ENCODE measurements around the gene PREX1. TPM values are rescaled to one million over a fixed set of nuclear protein-coding genes. Genes with fewer than 3 reads are reported as not detected.

The PREX1 gene
- total and polyA plus RNA-seq, 2 experiments from 2014 or later: 2.4 to 10.3 TPM

- TF ChIP-seq ZNF462 (CRISPR knock-in tag; IDR thresholded peaks at IDR 0.05): no peak
- TF ChIP-seq NANOG (IDR thresholded peaks at IDR 0.05; ENCODE audit: borderline replicate concordance): no peak
- TF ChIP-seq, protein P1, sequence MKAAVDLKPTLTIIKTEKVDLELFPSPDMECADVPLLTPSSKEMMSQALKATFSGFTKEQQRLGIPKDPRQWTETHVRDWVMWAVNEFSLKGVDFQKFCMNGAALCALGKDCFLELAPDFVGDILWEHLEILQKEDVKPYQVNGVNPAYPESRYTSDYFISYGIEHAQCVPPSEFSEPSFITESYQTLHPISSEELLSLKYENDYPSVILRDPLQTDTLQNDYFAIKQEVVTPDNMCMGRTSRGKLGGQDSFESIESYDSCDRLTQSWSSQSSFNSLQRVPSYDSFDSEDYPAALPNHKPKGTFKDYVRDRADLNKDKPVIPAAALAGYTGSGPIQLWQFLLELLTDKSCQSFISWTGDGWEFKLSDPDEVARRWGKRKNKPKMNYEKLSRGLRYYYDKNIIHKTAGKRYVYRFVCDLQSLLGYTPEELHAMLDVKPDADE (IDR thresholded peaks at IDR 0.05): no peak
- no peak for TF ChIP-seq ZNF331 (CRISPR knock-in tag; IDR thresholded peaks at IDR 0.05; ENCODE audit: low read depth)
- TF ChIP-seq EZH2phosphoT487 (IDR thresholded peaks at IDR 0.05; ENCODE audit: unreplicated experiment): no peak
These were observed 232.1 kb downstream of the PREX1 start (continued) for GRCh38 chr20:48595495-48596333.

- Histone ChIP-seq H3K4me2 (no peak overlapping the region), H3K9me2 (ENCODE audit: insufficient read depth) (no peaks in the 10 kb centered on the region)
- peaks cover 6% of the 10 kb centered on the region for H3K27me3 Mint-ChIP-seq (ENCODE audit: insufficient read depth, low read depth, poor library complexity)
- TF ChIP-seq, protein P2, sequence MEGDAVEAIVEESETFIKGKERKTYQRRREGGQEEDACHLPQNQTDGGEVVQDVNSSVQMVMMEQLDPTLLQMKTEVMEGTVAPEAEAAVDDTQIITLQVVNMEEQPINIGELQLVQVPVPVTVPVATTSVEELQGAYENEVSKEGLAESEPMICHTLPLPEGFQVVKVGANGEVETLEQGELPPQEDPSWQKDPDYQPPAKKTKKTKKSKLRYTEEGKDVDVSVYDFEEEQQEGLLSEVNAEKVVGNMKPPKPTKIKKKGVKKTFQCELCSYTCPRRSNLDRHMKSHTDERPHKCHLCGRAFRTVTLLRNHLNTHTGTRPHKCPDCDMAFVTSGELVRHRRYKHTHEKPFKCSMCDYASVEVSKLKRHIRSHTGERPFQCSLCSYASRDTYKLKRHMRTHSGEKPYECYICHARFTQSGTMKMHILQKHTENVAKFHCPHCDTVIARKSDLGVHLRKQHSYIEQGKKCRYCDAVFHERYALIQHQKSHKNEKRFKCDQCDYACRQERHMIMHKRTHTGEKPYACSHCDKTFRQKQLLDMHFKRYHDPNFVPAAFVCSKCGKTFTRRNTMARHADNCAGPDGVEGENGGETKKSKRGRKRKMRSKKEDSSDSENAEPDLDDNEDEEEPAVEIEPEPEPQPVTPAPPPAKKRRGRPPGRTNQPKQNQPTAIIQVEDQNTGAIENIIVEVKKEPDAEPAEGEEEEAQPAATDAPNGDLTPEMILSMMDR (conservative IDR thresholded peaks at IDR 0.05; ENCODE audit: low read depth in 2 of 2): no peak
- TF ChIP-seq ZNF331 (CRISPR knock-in tag; IDR thresholded peaks at IDR 0.05; ENCODE audit: low read depth) (no peak), EZH2 (IDR thresholded peaks at IDR 0.05; ENCODE audit: low read depth, unreplicated experiment) (no peak), POLR2AphosphoS5 (IDR thresholded peaks at IDR 0.05; ENCODE audit: low read depth) (no peak)
These were observed 233.3 kb downstream of the PREX1 start for GRCh38 chr20:48594533-48594932.

More at GRCh38 chr20:48594533-48594932, 233.3 kb downstream of the PREX1 start:
- no peaks in the 10 kb centered on the region for H4K20me1 ChIP-seq (replicated peaks; ENCODE audit: insufficient read depth)
- Mint-ChIP-seq H3K27ac (no peak overlapping the region), H3K4me1 (peaks cover 9% of the 10 kb centered on the region), H3K36me3 (ENCODE audit: low read depth) (no peaks in the 10 kb centered on the region), H3K9me3 (no peaks in the 10 kb centered on the region), H3K4me3 (no peak overlapping the region)
- no peak overlapping the region for H3K4me3 ChIP-seq
- no peaks in the 10 kb centered on the region for H3K27me3 ChIP-seq (ENCODE audit: insufficient read depth)
- no peaks in the 10 kb centered on the region for H3K36me3 ChIP-seq (ENCODE audit: insufficient read depth)
- no peak for DNase-seq (ENCODE audit: low spot score)
- H3F3A ChIP-seq (replicated peaks; ENCODE audit: low read depth): no peaks in the 10 kb centered on the region
- ATAC-seq: no peak
- no peak overlapping the region for H3K27ac ChIP-seq (ENCODE audit: low read depth)
- H2AFZ ChIP-seq: no peak overlapping the region
- no peaks in the 10 kb centered on the region for H3K4me1 ChIP-seq (ENCODE audit: insufficient read depth)
- H3K79me2 ChIP-seq (replicated peaks; ENCODE audit: insufficient read depth): no peaks in the 10 kb centered on the region
